HepG2 (cell line): ENCODE data around the gene PLOD3. TPM values are rescaled to one million over a fixed set of nuclear protein-coding genes. Genes with fewer than 3 reads are reported as not detected.
A peak's percentile ranks its signal among the peaks of the same experiment; 100 is the strongest.

Experiments used
- ATF1 ChIP-seq: IDR thresholded peaks from 2 replicates; pipeline ENCODE4 v1.6.1; 2016; ENCODE audit warnings: mild to moderate bottlenecking, control low read depth
- ATF6 ChIP-seq: sonication (generic); formaldehyde crosslinking; conservative IDR thresholded peaks from 2 replicates; pipeline ENCODE4 v1.4.0; 2020; ENCODE audit warnings: missing genetic modification reagents
- FOXK2 ChIP-seq: fragments of 450-650 bp; IDR thresholded peaks from 2 replicates; pipeline ENCODE4 v1.6.1; 2016
- IRF2 ChIP-seq: IDR thresholded peaks from 2 replicates; pipeline ENCODE4 v1.6.1; 2018; ENCODE audit warnings: missing genetic modification reagents, missing compliant biosample characterization
- KMT2B ChIP-seq: IDR thresholded peaks from 2 replicates; pipeline ENCODE4 v1.6.1; 2016; ENCODE audit warnings: missing genetic modification reagents, missing compliant biosample characterization
- NCOA2 ChIP-seq: sonication (generic); formaldehyde crosslinking; IDR thresholded peaks from 2 replicates; pipeline ENCODE4 v1.8.0; 2022; ENCODE audit warnings: inconsistent platforms
- SRSF9 ChIP-seq: fragments of 200-400 bp; formaldehyde crosslinking; IDR thresholded peaks from 2 replicates; pipeline ENCODE4 v1.6.1; 2018; ENCODE audit warnings: borderline replicate concordance, mild to moderate bottlenecking, low read depth, low read length; ENCODE audit not compliant: insufficient read depth, poor library complexity, severe bottlenecking
- TEAD2 ChIP-seq: sonication (generic); formaldehyde crosslinking; IDR thresholded peaks from 2 replicates; pipeline ENCODE4 v1.9.0; 2021; ENCODE audit warnings: missing genetic modification reagents
- TOPORS ChIP-seq: sonication (generic); formaldehyde crosslinking; IDR thresholded peaks from 2 replicates; pipeline ENCODE4 v1.8.0; 2023; ENCODE audit warnings: mild to moderate bottlenecking, missing genetic modification reagents
- WIZ ChIP-seq: sonication (generic); formaldehyde crosslinking; IDR thresholded peaks from 2 replicates; pipeline ENCODE4 v1.5.1; 2020; ENCODE audit warnings: mild to moderate bottlenecking, missing genetic modification reagents
- ZFY ChIP-seq: sonication (generic); formaldehyde crosslinking; IDR thresholded peaks from 2 replicates; pipeline ENCODE4 v1.4.0; 2020; ENCODE audit warnings: missing genetic modification reagents
- ZNF318 ChIP-seq: sonication (generic); formaldehyde crosslinking; IDR thresholded peaks from 2 replicates; pipeline ENCODE4 v1.4.0; 2020; ENCODE audit warnings: mild to moderate bottlenecking, missing genetic modification reagents
- ZNF619 ChIP-seq: sonication (generic); formaldehyde crosslinking; IDR thresholded peaks from 2 replicates; pipeline ENCODE4 v1.4.0; 2020; ENCODE audit warnings: mild to moderate bottlenecking, missing genetic modification reagents
- ZNF746 ChIP-seq: sonication (generic); formaldehyde crosslinking; IDR thresholded peaks from 2 replicates; pipeline ENCODE4 v1.8.0; 2022; ENCODE audit warnings: mild to moderate bottlenecking, missing genetic modification reagents
- polyA plus RNA-seq, 8 experiments: library from polyadenylated mRNA; depleted of rRNA in 3 of 8; stranded (reverse) in 7 of 8; unstranded in 1 of 8; fragments of >200 nt; fragmentation: Illumina TruSeq in 4 of 8; extraction: Trizol in 4 of 8; gene quantifications; 2 replicates each; pipeline versions ENCODE4 v1.2.1 to v1.2.3, GENCODE V29; 2011 to 2016; ENCODE audit warnings: low read depth in 4 of 8, missing spikeins in 1 of 8, mixed read lengths in 1 of 8; ENCODE audit not compliant: insufficient read depth in 1 of 8
- total RNA-seq, 5 experiments: library from RNA; depleted of rRNA; stranded (reverse); fragments of >200 nt; fragmentation: Illumina TruSeq; extraction: Trizol; gene quantifications; 2 replicates each; pipeline ENCODE4 v1.2.3, GENCODE V29; 2016; ENCODE audit warnings: low read depth in 1 of 5
- TF ChIP-seq, protein P1 (sequence below): sonication (generic); formaldehyde crosslinking; IDR thresholded peaks from 2 replicates; pipeline ENCODE4 v1.4.0; 2020; ENCODE audit warnings: missing genetic modification reagents
- TF ChIP-seq, protein P2 (sequence below): sonication (generic); formaldehyde crosslinking; IDR thresholded peaks from 2 replicates; pipeline ENCODE4 v1.5.0; 2020; ENCODE audit warnings: missing genetic modification reagents

The PLOD3 gene
- total and polyA plus RNA-seq, 2 of the 13 experiments (the other 11 are each of a cell fraction or from before 2014, with no cell fraction given), result 65.8 to 67.4 TPM

GRCh38 chr7:101201695-101202602 lies 15.4 kb downstream of the PLOD3 start (continued):
- TF ChIP-seq ZNF746 (CRISPR knock-in tag) (no peak), ATF1 (CRISPR knock-in tag) (no peak), SRSF9 (no peak), ZNF318 (no peak), TOPORS (no peak), ZFY (CRISPR knock-in tag) (peak; percentile 94), IRF2 (no peak), WIZ (CRISPR knock-in tag) (0 out of 2 replicates have a peak, but pooled peaks have one; percentile 61), TEAD2 (no peak), FOXK2 (no peak), KMT2B (CRISPR knock-in tag) (no peak; the same call in 1 of the 2 replicates), ATF6 (CRISPR knock-in tag) (no peak), ZNF619 (no peak), NCOA2 (CRISPR knock-in tag) (no peak; the same call in 1 of the 2 replicates)
- TF ChIP-seq, protein P1, sequence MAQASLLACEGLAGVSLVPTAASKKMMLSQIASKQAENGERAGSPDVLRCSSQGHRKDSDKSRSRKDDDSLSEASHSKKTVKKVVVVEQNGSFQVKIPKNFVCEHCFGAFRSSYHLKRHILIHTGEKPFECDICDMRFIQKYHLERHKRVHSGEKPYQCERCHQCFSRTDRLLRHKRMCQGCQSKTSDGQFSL, result 0 out of 2 replicates have a peak, but pooled peaks have one; percentile 35
- TF ChIP-seq, protein P2, sequence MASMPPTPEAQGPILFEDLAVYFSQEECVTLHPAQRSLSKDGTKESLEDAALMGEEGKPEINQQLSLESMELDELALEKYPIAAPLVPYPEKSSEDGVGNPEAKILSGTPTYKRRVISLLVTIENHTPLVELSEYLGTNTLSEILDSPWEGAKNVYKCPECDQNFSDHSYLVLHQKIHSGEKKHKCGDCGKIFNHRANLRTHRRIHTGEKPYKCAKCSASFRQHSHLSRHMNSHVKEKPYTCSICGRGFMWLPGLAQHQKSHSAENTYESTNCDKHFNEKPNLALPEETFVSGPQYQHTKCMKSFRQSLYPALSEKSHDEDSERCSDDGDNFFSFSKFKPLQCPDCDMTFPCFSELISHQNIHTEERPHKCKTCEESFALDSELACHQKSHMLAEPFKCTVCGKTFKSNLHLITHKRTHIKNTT, result no peak
